ENCODE measurements around the gene DCPS.
A peak's percentile ranks its signal among the peaks of the same experiment; 100 is the strongest.
"Not testable (repeated sequence)": the region's sequence is repeated elsewhere in the genome, so short reads cannot be mapped to it uniquely, and the experiment has no call there.

The DCPS gene, protein sequence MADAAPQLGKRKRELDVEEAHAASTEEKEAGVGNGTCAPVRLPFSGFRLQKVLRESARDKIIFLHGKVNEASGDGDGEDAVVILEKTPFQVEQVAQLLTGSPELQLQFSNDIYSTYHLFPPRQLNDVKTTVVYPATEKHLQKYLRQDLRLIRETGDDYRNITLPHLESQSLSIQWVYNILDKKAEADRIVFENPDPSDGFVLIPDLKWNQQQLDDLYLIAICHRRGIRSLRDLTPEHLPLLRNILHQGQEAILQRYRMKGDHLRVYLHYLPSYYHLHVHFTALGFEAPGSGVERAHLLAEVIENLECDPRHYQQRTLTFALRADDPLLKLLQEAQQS

DNA sequence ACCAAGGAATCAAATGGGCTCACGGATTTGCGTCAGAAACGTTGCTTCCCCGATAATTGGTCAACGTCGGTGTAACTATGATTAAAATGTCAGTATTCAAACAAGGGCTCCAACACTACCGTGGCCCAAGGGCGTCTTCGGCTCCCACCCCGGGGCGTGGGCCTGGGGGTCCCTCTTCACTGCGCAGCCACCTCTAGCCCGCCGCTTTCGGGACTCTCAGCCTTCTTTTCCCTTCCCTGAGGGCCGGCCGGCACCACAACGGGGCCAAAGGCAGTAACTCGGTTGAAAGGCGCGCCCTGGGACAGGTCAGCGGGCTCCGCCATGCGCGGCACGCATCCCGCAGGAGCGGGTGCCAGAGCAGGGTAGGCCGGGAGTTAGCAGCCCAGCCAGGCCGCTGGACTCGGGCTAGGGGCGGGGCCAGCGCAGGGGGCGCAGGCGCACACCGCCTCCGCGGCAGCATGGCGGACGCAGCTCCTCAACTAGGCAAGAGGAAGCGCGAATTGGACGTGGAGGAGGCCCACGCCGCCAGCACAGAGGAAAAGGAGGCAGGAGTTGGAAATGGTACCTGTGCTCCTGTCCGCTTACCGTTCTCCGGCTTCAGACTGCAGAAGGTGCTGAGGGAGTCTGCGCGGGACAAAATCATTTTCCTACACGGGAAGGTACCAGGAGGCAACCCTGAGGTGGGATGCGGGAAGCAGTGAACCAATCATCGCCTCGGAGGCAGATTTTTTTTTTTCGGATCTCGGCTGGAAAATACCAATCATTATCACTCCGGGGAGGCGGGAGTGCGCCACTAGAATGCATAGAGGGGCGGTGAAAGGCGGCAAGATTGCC lies at the start of gene DCPS:
Gene DCPS, plus strand, starts transcription at position 438 of the 834 bp plus-strand sequence. Its CDS starts 21 bp downstream, at position 459.
- H3K27me3 ChIP-seq (ENCODE audit: insufficient read depth, low read depth, severe bottlenecking) = no peaks in the 10 kb centered on the region
- TF ChIP-seq, protein P1, sequence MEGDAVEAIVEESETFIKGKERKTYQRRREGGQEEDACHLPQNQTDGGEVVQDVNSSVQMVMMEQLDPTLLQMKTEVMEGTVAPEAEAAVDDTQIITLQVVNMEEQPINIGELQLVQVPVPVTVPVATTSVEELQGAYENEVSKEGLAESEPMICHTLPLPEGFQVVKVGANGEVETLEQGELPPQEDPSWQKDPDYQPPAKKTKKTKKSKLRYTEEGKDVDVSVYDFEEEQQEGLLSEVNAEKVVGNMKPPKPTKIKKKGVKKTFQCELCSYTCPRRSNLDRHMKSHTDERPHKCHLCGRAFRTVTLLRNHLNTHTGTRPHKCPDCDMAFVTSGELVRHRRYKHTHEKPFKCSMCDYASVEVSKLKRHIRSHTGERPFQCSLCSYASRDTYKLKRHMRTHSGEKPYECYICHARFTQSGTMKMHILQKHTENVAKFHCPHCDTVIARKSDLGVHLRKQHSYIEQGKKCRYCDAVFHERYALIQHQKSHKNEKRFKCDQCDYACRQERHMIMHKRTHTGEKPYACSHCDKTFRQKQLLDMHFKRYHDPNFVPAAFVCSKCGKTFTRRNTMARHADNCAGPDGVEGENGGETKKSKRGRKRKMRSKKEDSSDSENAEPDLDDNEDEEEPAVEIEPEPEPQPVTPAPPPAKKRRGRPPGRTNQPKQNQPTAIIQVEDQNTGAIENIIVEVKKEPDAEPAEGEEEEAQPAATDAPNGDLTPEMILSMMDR (IDR thresholded peaks at IDR 0.05; ENCODE audit: low read depth, low read length) = no peak
- peak within 1 kb of the TSS; percentile 90 for H3K4me3 ChIP-seq (ENCODE audit: low read depth, low read length)
- DNase-seq = peak; percentile 88
- H3K27ac ChIP-seq = peak within 1 kb of the TSS; percentile 96
- H3K9me3 ChIP-seq (ENCODE audit: severe bottlenecking) = no peaks in the 10 kb centered on the region
- peaks cover 27% of the 10 kb centered on the region for H3K36me3 ChIP-seq

DNA sequence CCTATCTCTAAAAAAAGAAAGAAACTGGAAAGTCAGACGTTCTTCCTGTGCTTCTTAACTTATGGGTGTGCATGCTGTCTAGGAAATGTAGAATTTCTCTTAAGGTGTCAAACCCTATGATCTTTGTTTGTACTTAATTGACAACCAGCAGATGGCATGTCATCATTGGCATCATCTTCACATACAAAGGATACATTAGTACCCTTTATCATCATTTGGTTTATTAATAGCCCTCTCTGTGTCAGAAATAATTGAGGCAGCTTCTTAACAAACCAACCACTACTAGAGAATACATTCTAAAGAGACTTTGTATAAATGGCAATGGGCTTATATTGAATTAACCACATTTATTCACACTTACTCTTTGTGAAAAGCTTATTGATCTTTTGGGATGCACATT lies 49.0 kb upstream of the DCPS start:
- TF ChIP-seq, protein P1 (IDR thresholded peaks at IDR 0.05; ENCODE audit: low read depth, low read length) = no peak
- Histone ChIP-seq H3K9me3 (ENCODE audit: severe bottlenecking) (no peaks in the 10 kb centered on the region), H3K27ac (no peak overlapping the region), H3K36me3 (peaks cover 46% of the 10 kb centered on the region), H3K27me3 (ENCODE audit: insufficient read depth, low read depth, severe bottlenecking) (no peaks in the 10 kb centered on the region), H3K4me3 (ENCODE audit: low read depth, low read length) (no peak overlapping the region)
- no peak for DNase-seq

DNA sequence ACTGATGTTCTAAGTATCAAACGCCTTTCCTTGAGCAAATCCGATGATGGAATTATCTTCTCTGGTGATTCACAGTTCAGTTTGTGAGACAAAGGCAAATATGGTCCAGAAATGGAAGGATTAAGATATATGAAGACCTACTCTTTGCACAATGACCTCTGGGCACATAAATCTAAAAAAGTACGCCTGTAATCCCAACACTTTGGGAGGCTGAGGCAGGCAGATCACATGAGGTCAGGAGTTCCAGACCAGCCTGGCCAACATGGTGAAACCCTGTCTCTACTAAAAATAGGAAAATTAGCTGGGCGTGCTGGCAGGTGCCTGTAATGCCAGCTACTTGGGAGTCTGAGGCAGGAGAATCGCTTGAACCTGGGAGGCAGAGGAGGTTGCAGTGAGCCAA lies 48.4 kb upstream of the DCPS start:
- H3K9me3 ChIP-seq (ENCODE audit: severe bottlenecking); H3K27ac ChIP-seq; H3K27me3 ChIP-seq (ENCODE audit: insufficient read depth, low read depth, severe bottlenecking); H3K4me3 ChIP-seq (ENCODE audit: low read depth, low read length); DNase-seq: not testable (repeated sequence)
- H3K36me3 ChIP-seq = peaks cover 45% of the 10 kb centered on the region

DNA sequence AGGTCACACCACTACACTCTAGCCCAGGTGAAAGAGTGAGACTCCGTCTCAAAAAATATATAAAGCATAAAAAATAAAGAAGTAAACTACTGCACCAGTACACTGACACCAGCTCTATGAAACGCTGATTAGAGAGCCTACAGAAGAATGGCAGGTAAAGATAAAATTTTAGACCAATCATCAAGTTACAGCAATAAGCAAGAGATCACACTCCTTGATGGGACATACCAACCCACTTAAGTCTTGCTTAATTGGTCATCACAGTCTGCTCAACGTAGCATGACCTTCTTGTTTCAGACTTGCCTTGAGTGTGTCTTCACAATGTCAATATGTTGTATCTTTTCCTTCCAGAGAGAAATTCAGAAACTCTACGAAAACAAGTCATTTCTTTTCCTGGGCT lies 47.6 kb upstream of the DCPS start:
- no peaks in the 10 kb centered on the region for H3K27me3 ChIP-seq (ENCODE audit: insufficient read depth, low read depth, severe bottlenecking)
- no peak overlapping the region for H3K4me3 ChIP-seq (ENCODE audit: low read depth, low read length)
- H3K36me3 ChIP-seq = peaks cover 44% of the 10 kb centered on the region
- no peak for DNase-seq
- no peaks in the 10 kb centered on the region for H3K9me3 ChIP-seq (ENCODE audit: severe bottlenecking)
- TF ChIP-seq, protein P1 (IDR thresholded peaks at IDR 0.05; ENCODE audit: low read depth, low read length) = no peak
- no peak overlapping the region for H3K27ac ChIP-seq

- H3K27me3 ChIP-seq (ENCODE audit: insufficient read depth, low read depth, severe bottlenecking) = no peaks in the 10 kb centered on the region
- H3K9me3 ChIP-seq (ENCODE audit: severe bottlenecking) = no peaks in the 10 kb centered on the region
- H3K27ac ChIP-seq = no peak overlapping the region
- no peak for DNase-seq
- TF ChIP-seq, protein P1 (IDR thresholded peaks at IDR 0.05; ENCODE audit: low read depth, low read length) = no peak
- H3K36me3 ChIP-seq = peaks cover 50% of the 10 kb centered on the region
- H3K4me3 ChIP-seq (ENCODE audit: low read depth, low read length) = no peak overlapping the region
Observed at GRCh38 chr11:126257144-126257543, 46.7 kb upstream of the DCPS start.

GRCh38 chr11:126257764-126258163 lies 46.1 kb upstream of the DCPS start:
- no peak overlapping the region for H3K4me3 ChIP-seq (ENCODE audit: low read depth, low read length)
- H3K36me3 ChIP-seq = peaks cover 53% of the 10 kb centered on the region
- no peak for DNase-seq
- no peaks in the 10 kb centered on the region for H3K27me3 ChIP-seq (ENCODE audit: insufficient read depth, low read depth, severe bottlenecking)
- TF ChIP-seq, protein P1 (IDR thresholded peaks at IDR 0.05; ENCODE audit: low read depth, low read length) = no peak
- no peaks in the 10 kb centered on the region for H3K9me3 ChIP-seq (ENCODE audit: severe bottlenecking)
- no peak overlapping the region for H3K27ac ChIP-seq

All from WERI-Rb-1 (cell line).